ENCODE results near the gene UGT1A10.
"Not testable (repeated sequence)": the region's sequence is repeated elsewhere in the genome, so short reads cannot be mapped to it uniquely, and the experiment has no call there.

Gene UGT1A10

GRCh38 chr2:233746475-233747282 is 110.4 kb downstream of the UGT1A10 start:
- no peak for DNase-seq

DNA sequence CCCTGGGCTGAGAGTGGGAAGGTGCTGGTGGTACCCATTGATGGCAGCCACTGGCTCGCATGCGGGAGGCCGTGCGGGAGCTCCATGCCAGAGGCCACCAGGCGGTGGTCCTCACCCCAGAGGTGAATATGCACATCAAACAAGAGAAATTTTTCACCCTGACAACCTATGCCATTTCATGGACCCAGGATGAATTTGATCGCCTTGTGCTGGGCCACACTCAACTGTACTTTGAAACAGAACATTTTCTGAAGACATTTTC is 111.0 kb downstream of the UGT1A10 start:
- DNase-seq = no peak

DNA sequence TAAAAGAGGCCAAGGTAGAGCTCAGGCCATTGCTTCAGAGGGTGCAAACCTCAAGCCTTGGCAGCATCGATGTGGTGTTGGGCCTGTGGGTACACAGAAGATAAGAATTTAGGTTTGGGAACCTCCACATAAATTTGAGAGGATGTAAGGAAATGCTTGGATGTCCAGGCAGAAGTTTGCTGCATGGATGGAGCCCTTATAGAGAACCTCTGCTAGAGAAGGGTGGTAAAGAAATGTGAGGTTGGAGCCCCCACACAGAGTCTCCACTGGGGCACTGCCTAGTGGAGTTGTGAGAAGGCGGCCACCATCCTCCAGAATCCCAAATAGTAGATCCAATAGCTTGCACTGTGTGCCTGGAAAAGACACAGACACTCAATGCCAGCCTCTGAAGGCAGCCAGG is 114.4 kb downstream of the UGT1A10 start:
- not testable (repeated sequence) for DNase-seq

- DNase-seq = not testable (repeated sequence)
Measured at GRCh38 chr2:233751212-233752009, 115.2 kb downstream of the UGT1A10 start.

GRCh38 chr2:233754872-233755611 is 118.8 kb downstream of the UGT1A10 start:
- DNase-seq = no peak

- no peak for DNase-seq
Measured at GRCh38 chr2:233756429-233757081, 120.3 kb downstream of the UGT1A10 start.

DNA sequence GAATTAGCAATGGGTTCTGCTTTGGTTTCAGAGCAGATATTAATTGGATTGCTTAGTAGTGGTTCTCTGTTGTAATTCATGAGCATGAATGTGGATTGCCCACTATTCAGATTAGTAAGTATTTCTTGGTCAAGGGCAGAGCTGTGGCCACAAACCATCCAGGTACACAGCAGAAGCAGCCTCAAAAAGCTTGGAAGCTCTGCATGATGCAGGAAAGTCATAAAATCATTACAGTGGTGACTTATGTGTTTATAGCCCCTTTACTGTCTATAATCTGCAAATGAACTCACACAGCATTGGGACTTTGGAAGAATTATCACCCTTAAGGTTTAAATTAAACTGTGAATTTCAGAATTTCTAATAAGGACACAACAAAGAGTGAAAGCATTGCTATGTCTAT is 121.9 kb downstream of the UGT1A10 start:
- DNase-seq = no peak

GRCh38 chr2:233758849-233759248 is 122.6 kb downstream of the UGT1A10 start:
- no peak for DNase-seq

DNA sequence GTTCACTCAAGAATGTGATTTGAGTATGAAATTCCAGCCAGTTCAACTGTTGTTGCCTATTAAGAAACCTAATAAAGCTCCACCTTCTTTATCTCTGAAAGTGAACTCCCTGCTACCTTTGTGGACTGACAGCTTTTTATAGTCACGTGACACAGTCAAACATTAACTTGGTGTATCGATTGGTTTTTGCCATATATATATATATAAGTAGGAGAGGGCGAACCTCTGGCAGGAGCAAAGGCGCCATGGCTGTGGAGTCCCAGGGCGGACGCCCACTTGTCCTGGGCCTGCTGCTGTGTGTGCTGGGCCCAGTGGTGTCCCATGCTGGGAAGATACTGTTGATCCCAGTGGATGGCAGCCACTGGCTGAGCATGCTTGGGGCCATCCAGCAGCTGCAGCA is 123.8 kb downstream of the UGT1A10 start, which contains the start of gene UGT1A1:
TSS of gene UGT1A1 (plus strand) at position 228 of the 400 bp plus-strand sequence. CDS start at position 246, 18 bp downstream.
- no peak for DNase-seq

- DNase-seq = no peak
Measured at GRCh38 chr2:233761040-233761769, 125.0 kb downstream of the UGT1A10 start.

DNA sequence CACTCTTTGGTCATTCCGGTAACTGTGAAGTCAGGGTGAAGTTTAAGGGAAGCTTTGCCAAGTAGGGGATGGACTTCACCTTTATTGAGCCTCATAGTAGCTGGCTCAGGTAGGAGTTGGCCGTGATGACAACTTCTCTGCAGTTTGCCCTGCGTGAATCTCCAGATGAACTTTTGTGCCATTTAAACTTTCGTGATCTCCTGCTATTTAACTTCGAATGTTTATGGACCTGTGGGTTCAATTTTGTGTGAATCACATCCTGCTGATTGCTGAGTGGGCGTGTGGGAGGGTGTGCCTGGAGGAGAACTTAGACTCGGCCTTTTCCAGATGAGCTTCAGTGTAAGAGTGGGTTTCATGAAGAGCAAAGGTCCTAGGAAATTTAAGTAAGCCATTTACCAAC is 128.0 kb downstream of the UGT1A10 start:
- DNase-seq = no peak

DNA sequence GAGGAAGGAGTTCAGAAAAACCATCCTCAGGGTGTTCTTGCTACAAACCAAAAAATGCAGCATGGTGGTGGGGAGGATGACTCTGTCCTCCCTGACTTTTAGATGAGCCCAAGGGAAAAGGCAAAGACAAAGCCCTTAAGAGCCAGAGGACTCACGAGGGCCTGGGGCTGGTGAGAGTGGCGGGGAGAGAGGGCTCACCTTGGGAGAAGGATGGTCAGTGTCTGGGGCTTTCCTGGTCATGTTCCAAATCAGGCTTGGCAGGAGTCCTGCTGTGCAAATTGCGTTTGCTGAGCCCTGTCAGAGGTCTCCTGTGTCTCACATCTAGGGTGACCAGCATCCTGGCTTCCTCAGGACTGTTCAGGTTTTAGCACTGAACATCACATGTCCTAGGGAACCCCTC is 128.5 kb downstream of the UGT1A10 start:
- no peak for DNase-seq

DNA sequence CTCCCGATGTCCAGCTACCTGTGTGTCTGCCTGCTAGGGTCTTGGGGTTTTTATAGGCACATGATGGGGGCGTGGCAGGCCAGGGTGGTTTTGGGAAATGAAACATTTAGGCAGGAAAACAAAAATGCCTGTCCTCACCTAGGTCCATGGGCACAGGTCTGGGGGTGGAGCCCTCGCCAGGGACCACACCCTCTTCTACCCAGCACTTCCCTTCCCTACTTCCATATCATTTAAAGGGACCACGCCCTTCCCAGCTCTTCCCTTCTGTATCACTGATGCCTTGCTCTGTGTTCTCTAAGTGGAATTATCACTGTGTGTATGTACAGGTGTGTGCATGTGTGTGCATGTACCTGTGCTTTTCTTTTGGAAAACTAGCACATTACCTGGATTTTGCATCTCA is 130.2 kb downstream of the UGT1A10 start:
- DNase-seq = no peak

- no peak for DNase-seq
Measured at GRCh38 chr2:233768076-233768475, 131.8 kb downstream of the UGT1A10 start.

DNA sequence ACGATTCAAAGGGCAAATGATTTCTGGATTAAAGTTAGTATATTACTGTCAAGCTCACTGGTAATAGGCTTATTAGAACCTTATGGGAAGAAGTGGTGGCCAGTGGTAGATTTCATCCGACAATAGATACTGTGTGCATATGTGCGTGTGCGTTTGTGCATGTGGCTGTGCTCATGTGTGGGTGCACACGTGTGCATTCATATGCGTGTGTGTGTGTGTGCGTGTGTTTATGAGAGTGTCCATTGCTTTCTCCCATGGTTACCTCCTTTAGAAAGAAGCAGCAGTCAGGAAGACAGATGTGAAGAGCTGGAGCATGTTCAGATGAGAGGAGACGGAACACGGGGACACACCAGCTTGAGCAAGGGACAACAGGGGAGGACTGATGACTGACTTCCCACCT is 133.0 kb downstream of the UGT1A10 start:
- no peak for DNase-seq

DNA sequence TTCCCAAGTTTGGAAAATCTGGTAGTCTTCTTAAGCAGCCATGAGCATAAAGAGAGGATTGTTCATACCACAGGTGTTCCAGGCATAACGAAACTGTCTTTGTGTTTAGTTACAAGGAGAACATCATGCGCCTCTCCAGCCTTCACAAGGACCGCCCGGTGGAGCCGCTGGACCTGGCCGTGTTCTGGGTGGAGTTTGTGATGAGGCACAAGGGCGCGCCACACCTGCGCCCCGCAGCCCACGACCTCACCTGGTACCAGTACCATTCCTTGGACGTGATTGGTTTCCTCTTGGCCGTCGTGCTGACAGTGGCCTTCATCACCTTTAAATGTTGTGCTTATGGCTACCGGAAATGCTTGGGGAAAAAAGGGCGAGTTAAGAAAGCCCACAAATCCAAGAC is 135.9 kb downstream of the UGT1A10 start:
- no peak for DNase-seq

DNA sequence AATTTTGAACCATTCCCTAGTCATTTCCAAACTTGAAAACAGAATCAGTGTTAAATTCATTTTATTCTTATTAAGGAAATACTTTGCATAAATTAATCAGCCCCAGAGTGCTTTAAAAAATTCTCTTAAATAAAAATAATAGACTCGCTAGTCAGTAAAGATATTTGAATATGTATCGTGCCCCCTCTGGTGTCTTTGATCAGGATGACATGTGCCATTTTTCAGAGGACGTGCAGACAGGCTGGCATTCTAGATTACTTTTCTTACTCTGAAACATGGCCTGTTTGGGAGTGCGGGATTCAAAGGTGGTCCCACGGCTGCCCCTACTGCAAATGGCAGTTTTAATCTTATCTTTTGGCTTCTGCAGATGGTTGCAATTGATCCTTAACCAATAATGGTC is 136.3 kb downstream of the UGT1A10 start:
- DNase-seq = no peak

DNA sequence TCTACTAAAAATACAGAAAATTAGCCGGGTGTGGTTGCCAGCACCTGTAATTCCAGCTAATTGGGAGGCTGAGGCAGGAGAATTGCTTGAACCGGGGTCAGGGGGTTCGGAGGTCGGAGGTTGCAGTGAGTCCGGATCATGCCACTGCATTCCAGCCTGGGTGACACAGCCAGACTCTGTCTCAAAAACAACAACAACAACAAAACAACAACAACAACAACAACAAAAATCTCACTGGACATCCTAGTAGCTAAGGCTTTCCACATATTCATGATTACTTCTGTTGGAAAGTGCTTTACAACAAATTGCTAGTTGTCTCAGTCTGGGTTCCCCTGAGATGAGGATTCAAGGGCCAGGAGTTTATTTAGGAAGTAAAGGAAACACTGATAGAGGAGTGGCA is 137.6 kb downstream of the UGT1A10 start:
- DNase-seq = no peak

- no peak for DNase-seq
Measured at GRCh38 chr2:233775414-233775813, 139.2 kb downstream of the UGT1A10 start.

GRCh38 chr2:233778030-233778429 is 141.8 kb downstream of the UGT1A10 start, which contains the start of gene MROH2A:
Gene MROH2A (plus strand): TSS chr2:233778330. CDS start chr2:233779359, 1,029 bp downstream.
- no peak for DNase-seq

GRCh38 chr2:233779722-233780121 is 143.5 kb downstream of the UGT1A10 start:
- DNase-seq = no peak

- no peak for DNase-seq
Measured at GRCh38 chr2:233780771-233781170, 144.5 kb downstream of the UGT1A10 start.

All from SIG-M5 (cell line).